Ovary (tissue), 9 donors: Measurements from ENCODE around the gene RHOD. TPM values are rescaled to one million over a fixed set of nuclear protein-coding genes. Genes with fewer than 3 reads are reported as not detected.

Source experiments
- DNase-seq, 5 donors: peaks; one replicate each; pipeline ENCODE4 v3.0.0-alpha.2; 2019 to 2020
- H3K27ac ChIP-seq, 2 donors: fragments of 200-600 bp; one replicate each; pipeline versions ENCODE4 v1.5.1 to v1.8.0; 2019 to 2022
- H3K27me3 ChIP-seq: fragments of 200-600 bp; one replicate; pipeline ENCODE4 v1.8.0; 2022
- H3K36me3 ChIP-seq: fragments of 200-600 bp; sonication (generic); one replicate; pipeline ENCODE4 v1.5.1; 2019
- H3K4me1 ChIP-seq: one replicate; pipeline ENCODE4 v1.8.1; 2013; ENCODE audit warnings: mild to moderate bottlenecking, moderate library complexity; ENCODE audit not compliant: insufficient read depth
- H3K4me3 ChIP-seq: fragments of 200-600 bp; sonication (generic); one replicate; pipeline ENCODE4 v1.5.1; 2017
- H3K9me3 ChIP-seq, 2 donors: fragments of 200-600 bp in 1 of 2; sonication (generic) in 1 of 2; one replicate each; pipeline versions ENCODE4 v1.5.1 to v1.8.1; 2013 to 2019; ENCODE audit warnings: mild to moderate bottlenecking in 1 of 2, moderate library complexity in 1 of 2
- EP300 ChIP-seq: sonication (generic); formaldehyde crosslinking; IDR thresholded peaks from one replicate; pipeline ENCODE4 v1.6.1; 2017; ENCODE audit warnings: antibody characterized with exemption
- POLR2A ChIP-seq: fragments of 450-650 bp; IDR thresholded peaks from one replicate; pipeline ENCODE4 v1.6.1; 2017; ENCODE audit warnings: antibody characterized with exemption, mild to moderate bottlenecking, moderate library complexity
- WGBS, 3 donors: extraction: QIAGEN DNeasy Blood & Tissue Kit in 1 of 3; methylation state at CpG; one replicate each; pipeline versions ENCODE4 v1.1.5 to v1.1.7; 2013 to 2017; 5-methylcytosine and 5-hydroxymethylcytosine counted together
- intact Hi-C, 4 donors: fragments of 100-400 bp; cut with DNase I; formaldehyde crosslinking; loops; one replicate each; pipeline versions ENCODE4 v1.11.0 to v1.15.1; 2022 to 2023
- polyA plus RNA-seq, 2 donors: library from polyadenylated mRNA; stranded (reverse); fragments of 200-250 nt in 1 of 2; fragments of 350-450 nt in 1 of 2; fragmentation: Illumina TruSeq in 1 of 2; extraction: RNeasy Lipid Tissue Mini Kit (QIAGEN cat#74804) in 1 of 2; gene quantifications; one replicate each; pipeline ENCODE4 v1.2.3, GENCODE V29; 2013 to 2014
- total RNA-seq, 7 donors: library from RNA; depleted of rRNA in 2 of 7; stranded (reverse); fragments of >200 nt in 2 of 7; fragmentation: NEBNext Ultra II Directional in 3 of 7; extraction: Animal tissue kit (Norgen Biotek cat#: 25700) in 3 of 7; gene quantifications; one replicate each; pipeline versions ENCODE4 v1.1.0 to v1.2.4, GENCODE V29; 2016 to 2023
- TF ChIP-seq, protein P1 (sequence below), 3 donors: fragments of 450-650 bp in 2 of 3; fragments of 200-600 bp in 1 of 3; IDR thresholded peaks; one replicate each; pipeline versions ENCODE4 v1.5.1 to v1.8.0; 2016 to 2022; ENCODE audit warnings: antibody characterized with exemption in 3 of 3, mild to moderate bottlenecking in 1 of 3
- donor health status: DM: no; HTN: no; CAD: no; lungs with moderate emphysema.
- donor health status: DM: no; HTN: no; CAD: no.
- donor health status: Bipolar disorder and iron deficiency.
- donor health status: DM: yes; HTN: yes; CAD: no.
- donor health status: DM: no; HTN: no; CAD: no.
- donor health status: DM: yes; HTN: yes; CAD: no.

The RHOD gene
- total and polyA plus RNA-seq, 9 donors, result 5.5 to 24.9 (median 12.8) TPM

DNA sequence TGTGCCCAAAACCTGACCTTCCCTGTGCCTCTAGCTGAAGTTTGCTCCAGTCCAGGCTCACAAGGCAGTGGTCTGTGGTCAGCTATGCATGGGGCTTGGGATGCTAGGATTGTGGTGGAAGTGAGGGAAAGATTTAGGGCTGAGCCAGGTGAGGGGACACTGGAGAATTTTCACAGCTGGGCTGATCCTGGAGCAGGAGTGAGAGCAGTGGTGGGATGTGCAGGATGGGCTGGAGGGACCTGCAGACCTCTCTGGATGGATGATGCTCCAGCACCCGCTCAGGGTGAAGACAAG, 38.5 kb downstream of the RHOD start:
- intact Hi-C loops, result no loop called here
- WGBS, 3 donors, result 69 to 94% (median 79%) methylated on average over 1 of the region's 1 CpG
- Histone ChIP-seq H3K4me3 (no peak overlapping the region), H3K27ac (no peak overlapping the region), H3K4me1 (no peaks in the 10 kb centered on the region), H3K27me3 (no peaks in the 10 kb centered on the region), H3K9me3 (no peaks in the 10 kb centered on the region), H3K36me3 (no peaks in the 10 kb centered on the region)
- no peak for DNase-seq
- TF ChIP-seq EP300 (no peak), POLR2A (no peak)
- TF ChIP-seq, protein P1, sequence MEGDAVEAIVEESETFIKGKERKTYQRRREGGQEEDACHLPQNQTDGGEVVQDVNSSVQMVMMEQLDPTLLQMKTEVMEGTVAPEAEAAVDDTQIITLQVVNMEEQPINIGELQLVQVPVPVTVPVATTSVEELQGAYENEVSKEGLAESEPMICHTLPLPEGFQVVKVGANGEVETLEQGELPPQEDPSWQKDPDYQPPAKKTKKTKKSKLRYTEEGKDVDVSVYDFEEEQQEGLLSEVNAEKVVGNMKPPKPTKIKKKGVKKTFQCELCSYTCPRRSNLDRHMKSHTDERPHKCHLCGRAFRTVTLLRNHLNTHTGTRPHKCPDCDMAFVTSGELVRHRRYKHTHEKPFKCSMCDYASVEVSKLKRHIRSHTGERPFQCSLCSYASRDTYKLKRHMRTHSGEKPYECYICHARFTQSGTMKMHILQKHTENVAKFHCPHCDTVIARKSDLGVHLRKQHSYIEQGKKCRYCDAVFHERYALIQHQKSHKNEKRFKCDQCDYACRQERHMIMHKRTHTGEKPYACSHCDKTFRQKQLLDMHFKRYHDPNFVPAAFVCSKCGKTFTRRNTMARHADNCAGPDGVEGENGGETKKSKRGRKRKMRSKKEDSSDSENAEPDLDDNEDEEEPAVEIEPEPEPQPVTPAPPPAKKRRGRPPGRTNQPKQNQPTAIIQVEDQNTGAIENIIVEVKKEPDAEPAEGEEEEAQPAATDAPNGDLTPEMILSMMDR (IDR thresholded peaks at IDR 0.05), result no peak

DNA sequence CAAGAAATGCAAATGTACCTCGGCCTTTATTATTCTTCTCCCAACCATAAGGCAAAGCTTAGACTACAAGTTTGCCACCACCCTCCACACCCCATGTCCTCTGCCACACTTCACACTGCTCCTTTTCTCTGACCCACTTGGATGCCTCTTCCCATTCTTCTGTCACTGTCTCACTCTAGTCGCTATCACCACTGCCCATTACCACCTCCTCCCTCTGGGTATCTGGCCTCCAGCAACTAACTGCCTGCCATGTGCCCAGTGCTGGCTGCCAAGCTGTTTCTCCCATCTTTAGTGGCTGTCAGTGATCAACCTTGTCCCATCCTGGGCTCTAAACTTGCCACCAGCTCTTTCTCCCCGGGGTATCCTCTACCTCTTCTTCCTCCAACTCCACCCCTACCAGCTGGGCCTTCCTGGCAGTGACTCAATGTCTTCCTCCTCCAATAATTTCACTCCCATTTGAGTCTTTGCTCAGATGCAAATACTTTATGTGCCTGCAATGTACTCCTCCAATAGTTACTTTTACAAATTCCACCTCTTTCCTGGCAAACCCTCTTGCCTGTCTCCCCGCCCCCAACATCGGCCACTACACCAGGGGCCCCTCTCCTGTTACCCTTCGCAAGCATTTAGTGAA, 42.3 kb downstream of the RHOD start:
- Histone ChIP-seq H3K27ac (no peak overlapping the region), H3K36me3 (no peaks in the 10 kb centered on the region), H3K27me3 (no peaks in the 10 kb centered on the region), H3K9me3 (no peaks in the 10 kb centered on the region), H3K4me1 (no peaks in the 10 kb centered on the region), H3K4me3 (no peak overlapping the region)
- intact Hi-C loops, result no loop called here
- no peak for DNase-seq
- TF ChIP-seq POLR2A, result no peak
- WGBS, 3 donors, result 58 to 62% (median 60%) methylated on average over 6 of the region's 6 CpGs

DNA sequence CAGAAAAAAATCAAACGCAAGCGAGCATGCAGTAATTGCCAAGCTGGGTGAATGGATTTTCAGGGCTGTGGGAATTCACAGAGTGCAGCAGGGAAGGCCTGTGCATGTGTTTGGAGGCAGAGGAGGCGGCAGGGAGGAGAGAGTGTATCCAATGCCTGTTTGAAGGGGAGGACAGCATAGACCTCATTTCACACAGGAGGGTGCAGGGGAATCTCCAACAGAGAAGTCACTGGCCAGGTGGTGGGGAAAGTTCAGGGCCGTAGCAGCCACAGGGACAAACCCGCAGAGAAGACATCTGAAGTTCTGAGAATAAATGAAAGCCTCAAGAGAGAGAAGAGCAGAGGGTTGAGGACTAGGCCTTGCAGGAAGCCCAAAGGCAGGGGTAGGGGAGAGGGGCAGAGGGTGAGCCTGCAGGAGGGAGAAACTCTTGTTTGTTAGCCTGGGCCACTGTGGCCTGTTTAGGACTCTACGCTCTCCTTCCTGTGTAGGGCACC, 43.2 kb downstream of the RHOD start:
- TF ChIP-seq POLR2A (no peak), EP300 (no peak)
- TF ChIP-seq, protein P1 (IDR thresholded peaks at IDR 0.05), result no peak
- Histone ChIP-seq H3K36me3 (no peaks in the 10 kb centered on the region), H3K9me3 (no peaks in the 10 kb centered on the region), H3K27me3 (no peaks in the 10 kb centered on the region), H3K4me1 (no peaks in the 10 kb centered on the region), H3K4me3 (no peak overlapping the region), H3K27ac (no peak overlapping the region)
- intact Hi-C loops, result no loop called here
- DNase-seq, result no peak
- 91 to 97% (median 92%) methylated on average over 6 of the region's 6 CpGs for WGBS, 3 donors

DNA sequence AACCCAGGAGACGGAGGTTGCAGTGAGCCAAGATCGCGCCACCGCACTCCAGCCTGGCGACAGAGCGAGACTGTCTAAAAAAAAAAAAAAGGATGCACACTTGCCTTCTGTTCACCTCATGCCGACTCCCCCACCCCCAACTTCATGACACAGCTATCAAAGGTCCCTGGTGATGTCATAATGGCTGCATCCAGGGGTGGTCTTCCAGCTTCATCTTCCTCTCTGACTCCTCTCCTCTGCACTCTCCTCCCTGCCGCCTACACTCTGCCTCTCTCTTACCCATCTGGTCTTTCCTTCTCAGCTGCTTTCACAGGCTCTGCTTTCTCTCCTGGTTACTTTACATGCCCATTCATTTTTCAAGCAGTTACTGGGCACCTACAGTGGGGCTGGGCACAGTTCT, 46.0 kb downstream of the RHOD start:
- intact Hi-C loops, result no loop called here
- no peaks in the 10 kb centered on the region for H3K4me1 ChIP-seq
- no peak overlapping the region for H3K4me3 ChIP-seq
- no peaks in the 10 kb centered on the region for H3K27me3 ChIP-seq
- 87 to 89% (median 88%) methylated on average over 8 of the region's 8 CpGs for WGBS, 3 donors
- H3K9me3 ChIP-seq, result no peaks in the 10 kb centered on the region
- TF ChIP-seq EP300 (no peak), POLR2A (no peak)
- TF ChIP-seq, protein P1 (IDR thresholded peaks at IDR 0.05), result no peak
- no peak for DNase-seq
- H3K27ac ChIP-seq, result no peak overlapping the region
- no peaks in the 10 kb centered on the region for H3K36me3 ChIP-seq

DNA sequence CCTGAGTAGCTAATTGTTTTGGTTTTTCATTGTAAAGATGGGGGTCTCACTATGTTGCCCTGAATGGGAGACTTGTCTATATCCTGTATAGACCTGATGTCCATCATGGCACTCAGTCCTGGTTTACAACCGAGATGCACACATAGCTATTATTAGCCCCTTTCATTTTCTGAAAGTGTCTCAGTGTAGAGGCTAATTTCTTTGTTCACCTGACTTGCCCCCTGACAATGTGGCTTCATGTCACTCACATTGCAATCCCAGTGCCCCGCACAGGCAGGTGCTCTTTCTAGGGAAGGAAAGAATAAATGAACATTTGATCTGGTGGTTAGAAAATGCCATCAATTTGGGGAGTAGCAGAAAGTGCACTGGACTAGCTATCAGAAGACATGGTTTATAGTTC, 49.3 kb downstream of the RHOD start:
- Histone ChIP-seq H3K9me3 (no peaks in the 10 kb centered on the region), H3K4me1 (peaks cover 2% of the 10 kb centered on the region), H3K27ac (no peak overlapping the region), H3K36me3 (no peaks in the 10 kb centered on the region), H3K4me3 (no peak overlapping the region), H3K27me3 (no peaks in the 10 kb centered on the region)
- WGBS, 3 donors, result 89 to 91% (median 90%) methylated on average over 2 of the region's 2 CpGs
- intact Hi-C loops, result no loop called here
- no peak for DNase-seq
- no peak for TF ChIP-seq EP300
